ENCODE measurements around the gene CALD1. TPM values are rescaled to one million over a fixed set of nuclear protein-coding genes. Genes with fewer than 3 reads are reported as not detected.
A peak's percentile ranks its signal among the peaks of the same experiment; 100 is the strongest.

Gene CALD1
- polyA plus RNA-seq, 1 donor from 2014 or later, result 8.0 TPM

GRCh38 chr7:134948736-134949135 is 169.3 kb downstream of the CALD1 start (continued):
- no peak for TF ChIP-seq POLR2AphosphoS5 (IDR thresholded peaks at IDR 0.05)

DNA sequence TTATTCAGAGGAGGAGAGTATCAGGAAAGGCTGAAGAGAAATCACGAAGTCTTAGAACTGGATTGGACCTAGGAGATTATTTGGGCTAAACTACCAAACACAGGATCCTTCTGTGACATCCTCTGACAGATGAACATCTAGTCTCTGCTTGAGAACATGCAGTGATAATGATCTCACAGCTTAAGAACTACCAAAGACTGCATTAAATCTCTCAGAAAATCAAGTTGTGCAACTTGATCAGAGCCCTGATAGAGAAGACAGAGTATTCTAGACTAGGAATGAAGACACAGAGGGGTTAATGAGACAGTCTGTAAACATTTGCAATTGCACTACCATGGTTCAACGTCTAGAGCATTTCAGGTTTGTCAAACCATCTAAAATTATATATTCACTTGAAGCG is 169.7 kb downstream of the CALD1 start:
- peaks cover 6% of the 10 kb centered on the region for H3K36me3 ChIP-seq (ENCODE audit: insufficient read depth, low read length)
- H3K4me2 ChIP-seq (ENCODE audit: low read length), result no peak overlapping the region
- H3K4me3 ChIP-seq (ENCODE audit: low read length), result no peak overlapping the region
- H3F3A ChIP-seq (ENCODE audit: insufficient read depth, low read length, poor library complexity, severe bottlenecking), result no peaks in the 10 kb centered on the region
- H3K27me3 ChIP-seq (ENCODE audit: insufficient read depth, low read depth, low read length), result no peaks in the 10 kb centered on the region
- H3K27ac ChIP-seq (ENCODE audit: low read length), result no peak overlapping the region
- TF ChIP-seq POLR2AphosphoS5 (IDR thresholded peaks at IDR 0.05), result no peak
- no peak for TF ChIP-seq MXI1 (conservative IDR thresholded peaks at IDR 0.05; ENCODE audit: poor library complexity, severe bottlenecking)
- TF ChIP-seq TAF1 (IDR thresholded peaks at IDR 0.05; ENCODE audit: low read depth), result no peak
- TF ChIP-seq EP300 (conservative IDR thresholded peaks at IDR 0.05; ENCODE audit: poor library complexity, severe bottlenecking), result no peak
- no peak for TF ChIP-seq SMC3 (conservative IDR thresholded peaks at IDR 0.05; ENCODE audit: poor library complexity)
- no peak for TF ChIP-seq RAD21 (conservative IDR thresholded peaks at IDR 0.05)
- no peak for TF ChIP-seq REST (IDR thresholded peaks at IDR 0.05; ENCODE audit: borderline replicate concordance)
- TF ChIP-seq, protein P1, sequence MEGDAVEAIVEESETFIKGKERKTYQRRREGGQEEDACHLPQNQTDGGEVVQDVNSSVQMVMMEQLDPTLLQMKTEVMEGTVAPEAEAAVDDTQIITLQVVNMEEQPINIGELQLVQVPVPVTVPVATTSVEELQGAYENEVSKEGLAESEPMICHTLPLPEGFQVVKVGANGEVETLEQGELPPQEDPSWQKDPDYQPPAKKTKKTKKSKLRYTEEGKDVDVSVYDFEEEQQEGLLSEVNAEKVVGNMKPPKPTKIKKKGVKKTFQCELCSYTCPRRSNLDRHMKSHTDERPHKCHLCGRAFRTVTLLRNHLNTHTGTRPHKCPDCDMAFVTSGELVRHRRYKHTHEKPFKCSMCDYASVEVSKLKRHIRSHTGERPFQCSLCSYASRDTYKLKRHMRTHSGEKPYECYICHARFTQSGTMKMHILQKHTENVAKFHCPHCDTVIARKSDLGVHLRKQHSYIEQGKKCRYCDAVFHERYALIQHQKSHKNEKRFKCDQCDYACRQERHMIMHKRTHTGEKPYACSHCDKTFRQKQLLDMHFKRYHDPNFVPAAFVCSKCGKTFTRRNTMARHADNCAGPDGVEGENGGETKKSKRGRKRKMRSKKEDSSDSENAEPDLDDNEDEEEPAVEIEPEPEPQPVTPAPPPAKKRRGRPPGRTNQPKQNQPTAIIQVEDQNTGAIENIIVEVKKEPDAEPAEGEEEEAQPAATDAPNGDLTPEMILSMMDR (IDR thresholded peaks at IDR 0.05; ENCODE audit: poor library complexity, severe bottlenecking), result no peak
- H3K9me2 ChIP-seq (ENCODE audit: insufficient read depth, low read length), result no peaks in the 10 kb centered on the region
- no peaks in the 10 kb centered on the region for H4K20me1 ChIP-seq (ENCODE audit: insufficient read depth)
- no peaks in the 10 kb centered on the region for H3K9me3 ChIP-seq (ENCODE audit: low read length)
- H3K79me2 ChIP-seq (replicated peaks; ENCODE audit: insufficient read depth, low read length), result no peaks in the 10 kb centered on the region
- no peak overlapping the region for H3K9ac ChIP-seq (ENCODE audit: low read length)
- no peak overlapping the region for H2AFZ ChIP-seq (ENCODE audit: low read depth, low read length)

GRCh38 chr7:134954197-134955082 is 175.0 kb downstream of the CALD1 start:
- Histone ChIP-seq H3K36me3 (ENCODE audit: insufficient read depth, low read length) (peaks cover 6% of the 10 kb centered on the region), H2AFZ (ENCODE audit: low read depth, low read length) (no peak overlapping the region), H3K27me3 (ENCODE audit: insufficient read depth, low read depth, low read length) (no peaks in the 10 kb centered on the region), H3K4me2 (ENCODE audit: low read length) (no peak overlapping the region), H3K27ac (ENCODE audit: low read length) (no peak overlapping the region), H3K4me3 (ENCODE audit: low read length) (no peak overlapping the region), H3K9me2 (ENCODE audit: insufficient read depth, low read length) (no peaks in the 10 kb centered on the region), H3K79me2 (replicated peaks; ENCODE audit: insufficient read depth, low read length) (no peaks in the 10 kb centered on the region), H3K9me3 (ENCODE audit: low read length) (peaks cover 6% of the 10 kb centered on the region), H4K20me1 (ENCODE audit: insufficient read depth) (no peaks in the 10 kb centered on the region), H3F3A (ENCODE audit: insufficient read depth, low read length, poor library complexity, severe bottlenecking) (no peaks in the 10 kb centered on the region), H3K9ac (ENCODE audit: low read length) (no peak overlapping the region)
- no peak for TF ChIP-seq TAF1 (IDR thresholded peaks at IDR 0.05; ENCODE audit: low read depth)
- no peak for TF ChIP-seq REST (IDR thresholded peaks at IDR 0.05; ENCODE audit: borderline replicate concordance)
- peak; percentile 80 for TF ChIP-seq SMC3 (conservative IDR thresholded peaks at IDR 0.05; ENCODE audit: poor library complexity)
- TF ChIP-seq EZH2 (IDR thresholded peaks at IDR 0.05; ENCODE audit: borderline replicate concordance, insufficient read depth, low read length, poor library complexity, severe bottlenecking), result no peak
- no peak for TF ChIP-seq EP300 (conservative IDR thresholded peaks at IDR 0.05; ENCODE audit: poor library complexity, severe bottlenecking)
- TF ChIP-seq POLR2AphosphoS5 (IDR thresholded peaks at IDR 0.05), result no peak
- TF ChIP-seq MXI1 (conservative IDR thresholded peaks at IDR 0.05; ENCODE audit: poor library complexity, severe bottlenecking), result no peak
- TF ChIP-seq, protein P1 (IDR thresholded peaks at IDR 0.05; ENCODE audit: poor library complexity, severe bottlenecking), result peak; percentile 74
- TF ChIP-seq RAD21 (conservative IDR thresholded peaks at IDR 0.05), result peak; percentile 78
